WTC11 (cell line): ENCODE results near the gene DPYSL3.

Experiments
- ATF1 ChIP-seq: sonication (generic); formaldehyde crosslinking; IDR thresholded peaks from 2 replicates; pipeline ENCODE4 v1.8.1; 2023; ENCODE audit warnings: mild to moderate bottlenecking, moderate library complexity, missing genetic modification reagents
- CREM ChIP-seq: sonication (generic); formaldehyde crosslinking; IDR thresholded peaks from 2 replicates; pipeline ENCODE4 v1.8.1; 2022; ENCODE audit warnings: mild to moderate bottlenecking, missing genetic modification reagents, moderate library complexity
- NFE2L1 ChIP-seq: sonication (generic); formaldehyde crosslinking; IDR thresholded peaks from 2 replicates; pipeline ENCODE4 v1.8.1; 2023; ENCODE audit warnings: missing genetic modification reagents
- NFYB ChIP-seq: sonication (generic); formaldehyde crosslinking; conservative IDR thresholded peaks from 2 replicates; pipeline ENCODE4 v1.8.0; 2022; ENCODE audit warnings: low read depth, missing genetic modification reagents
- TCF7 ChIP-seq: sonication (generic); formaldehyde crosslinking; IDR thresholded peaks from 2 replicates; pipeline ENCODE4 v1.8.0; 2022; ENCODE audit warnings: mild to moderate bottlenecking, low read depth, missing genetic modification reagents, moderate library complexity
- TF ChIP-seq, protein P1 (sequence below): fragments of 200-600 bp; IDR thresholded peaks from 2 replicates; pipeline ENCODE4 v1.8.0; 2022; ENCODE audit warnings: antibody characterized with exemption
- TF ChIP-seq, protein P2 (sequence below): sonication (generic); formaldehyde crosslinking; IDR thresholded peaks from 2 replicates; pipeline ENCODE4 v1.8.1; 2022; ENCODE audit warnings: low read depth, missing genetic modification reagents, borderline replicate concordance

DNA sequence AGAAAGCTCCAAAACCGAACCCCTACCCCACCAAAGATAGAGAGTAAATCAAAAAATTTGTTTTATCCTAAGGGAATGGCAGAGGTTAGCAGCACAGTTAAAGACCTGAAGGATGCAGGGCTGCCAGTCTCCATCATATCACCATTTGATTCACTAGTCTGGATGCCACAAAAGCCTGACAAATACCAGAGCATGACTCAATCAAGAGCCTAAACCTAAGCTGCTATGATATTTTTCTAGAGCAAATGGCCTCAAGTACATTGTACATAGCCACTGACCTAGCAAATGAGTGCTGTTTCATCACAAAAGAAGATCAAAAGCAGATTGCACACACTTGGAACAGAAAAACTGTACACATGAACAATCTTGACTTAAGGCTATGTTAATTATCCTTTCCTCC lies 48.0 kb downstream of the DPYSL3 start:
- TF ChIP-seq, protein P1, sequence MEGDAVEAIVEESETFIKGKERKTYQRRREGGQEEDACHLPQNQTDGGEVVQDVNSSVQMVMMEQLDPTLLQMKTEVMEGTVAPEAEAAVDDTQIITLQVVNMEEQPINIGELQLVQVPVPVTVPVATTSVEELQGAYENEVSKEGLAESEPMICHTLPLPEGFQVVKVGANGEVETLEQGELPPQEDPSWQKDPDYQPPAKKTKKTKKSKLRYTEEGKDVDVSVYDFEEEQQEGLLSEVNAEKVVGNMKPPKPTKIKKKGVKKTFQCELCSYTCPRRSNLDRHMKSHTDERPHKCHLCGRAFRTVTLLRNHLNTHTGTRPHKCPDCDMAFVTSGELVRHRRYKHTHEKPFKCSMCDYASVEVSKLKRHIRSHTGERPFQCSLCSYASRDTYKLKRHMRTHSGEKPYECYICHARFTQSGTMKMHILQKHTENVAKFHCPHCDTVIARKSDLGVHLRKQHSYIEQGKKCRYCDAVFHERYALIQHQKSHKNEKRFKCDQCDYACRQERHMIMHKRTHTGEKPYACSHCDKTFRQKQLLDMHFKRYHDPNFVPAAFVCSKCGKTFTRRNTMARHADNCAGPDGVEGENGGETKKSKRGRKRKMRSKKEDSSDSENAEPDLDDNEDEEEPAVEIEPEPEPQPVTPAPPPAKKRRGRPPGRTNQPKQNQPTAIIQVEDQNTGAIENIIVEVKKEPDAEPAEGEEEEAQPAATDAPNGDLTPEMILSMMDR: no peak
- no peak for TF ChIP-seq CREM (CRISPR knock-in tag)
- TF ChIP-seq TCF7 (CRISPR knock-in tag): no peak
- no peak for TF ChIP-seq NFE2L1
- TF ChIP-seq, protein P2, sequence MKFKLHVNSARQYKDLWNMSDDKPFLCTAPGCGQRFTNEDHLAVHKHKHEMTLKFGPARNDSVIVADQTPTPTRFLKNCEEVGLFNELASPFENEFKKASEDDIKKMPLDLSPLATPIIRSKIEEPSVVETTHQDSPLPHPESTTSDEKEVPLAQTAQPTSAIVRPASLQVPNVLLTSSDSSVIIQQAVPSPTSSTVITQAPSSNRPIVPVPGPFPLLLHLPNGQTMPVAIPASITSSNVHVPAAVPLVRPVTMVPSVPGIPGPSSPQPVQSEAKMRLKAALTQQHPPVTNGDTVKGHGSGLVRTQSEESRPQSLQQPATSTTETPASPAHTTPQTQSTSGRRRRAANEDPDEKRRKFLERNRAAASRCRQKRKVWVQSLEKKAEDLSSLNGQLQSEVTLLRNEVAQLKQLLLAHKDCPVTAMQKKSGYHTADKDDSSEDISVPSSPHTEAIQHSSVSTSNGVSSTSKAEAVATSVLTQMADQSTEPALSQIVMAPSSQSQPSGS: no peak
- no peak for TF ChIP-seq NFYB (CRISPR knock-in tag)
- no peak for TF ChIP-seq ATF1 (CRISPR knock-in tag)
